B cell (primary cell): ENCODE measurements around the gene TRIM24.

Experiments
- EZH2 ChIP-seq: IDR thresholded peaks from 2 replicates; pipeline ENCODE4 v1.6.1; 2012; ENCODE audit warnings: borderline replicate concordance, low read depth, mild to moderate bottlenecking, moderate library complexity, low read length; ENCODE audit not compliant: insufficient read depth, poor library complexity, severe bottlenecking
- TF ChIP-seq, protein P1 (sequence below): fragments of 200-600 bp; IDR thresholded peaks from one replicate; pipeline ENCODE4 v1.8.0; 2022; ENCODE audit warnings: antibody characterized with exemption, mild to moderate bottlenecking

DNA sequence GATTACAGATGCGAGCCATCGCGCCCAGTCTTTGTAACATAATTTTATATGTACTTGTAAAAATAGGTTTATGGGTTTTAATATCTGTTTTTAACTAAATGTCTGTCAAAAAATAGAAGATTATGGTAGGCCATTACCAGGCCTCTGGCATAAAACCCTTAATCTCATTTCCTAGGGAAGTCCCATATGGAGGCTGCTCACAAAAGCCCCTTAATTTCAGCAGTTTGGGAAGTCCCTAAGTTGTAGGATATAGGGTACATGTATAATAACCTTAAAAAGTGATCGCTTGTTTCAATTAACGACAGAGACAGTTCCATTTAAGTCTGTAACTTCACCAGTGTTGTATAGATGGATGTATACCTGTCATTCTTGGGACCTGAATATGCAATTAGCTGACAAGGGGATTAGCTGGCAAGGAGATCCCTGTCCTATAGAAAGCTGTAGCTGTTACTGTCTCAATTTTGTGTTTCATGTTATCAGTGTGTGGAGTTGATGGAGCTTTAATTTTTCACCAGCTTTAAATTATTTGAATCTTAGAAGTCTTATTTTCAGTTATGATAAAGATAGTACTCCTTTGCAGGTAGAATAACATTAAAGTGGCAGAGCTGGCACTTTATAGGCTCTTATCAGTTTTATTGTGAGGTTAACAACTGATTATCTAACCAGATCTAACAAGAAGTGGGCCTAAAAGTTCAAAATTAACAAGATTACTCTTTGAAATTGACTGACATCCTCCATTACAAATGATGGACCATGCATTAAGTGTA lies 10.5 kb downstream of the TRIM24 start:
- TF ChIP-seq, protein P1, sequence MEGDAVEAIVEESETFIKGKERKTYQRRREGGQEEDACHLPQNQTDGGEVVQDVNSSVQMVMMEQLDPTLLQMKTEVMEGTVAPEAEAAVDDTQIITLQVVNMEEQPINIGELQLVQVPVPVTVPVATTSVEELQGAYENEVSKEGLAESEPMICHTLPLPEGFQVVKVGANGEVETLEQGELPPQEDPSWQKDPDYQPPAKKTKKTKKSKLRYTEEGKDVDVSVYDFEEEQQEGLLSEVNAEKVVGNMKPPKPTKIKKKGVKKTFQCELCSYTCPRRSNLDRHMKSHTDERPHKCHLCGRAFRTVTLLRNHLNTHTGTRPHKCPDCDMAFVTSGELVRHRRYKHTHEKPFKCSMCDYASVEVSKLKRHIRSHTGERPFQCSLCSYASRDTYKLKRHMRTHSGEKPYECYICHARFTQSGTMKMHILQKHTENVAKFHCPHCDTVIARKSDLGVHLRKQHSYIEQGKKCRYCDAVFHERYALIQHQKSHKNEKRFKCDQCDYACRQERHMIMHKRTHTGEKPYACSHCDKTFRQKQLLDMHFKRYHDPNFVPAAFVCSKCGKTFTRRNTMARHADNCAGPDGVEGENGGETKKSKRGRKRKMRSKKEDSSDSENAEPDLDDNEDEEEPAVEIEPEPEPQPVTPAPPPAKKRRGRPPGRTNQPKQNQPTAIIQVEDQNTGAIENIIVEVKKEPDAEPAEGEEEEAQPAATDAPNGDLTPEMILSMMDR, result no peak
- no peak for TF ChIP-seq EZH2
